ENCODE measurements around the gene STK32B.
"Not testable (repeated sequence)": the region's sequence is repeated elsewhere in the genome, so short reads cannot be mapped to it uniquely, and the experiment has no call there.

Gene STK32B

DNA sequence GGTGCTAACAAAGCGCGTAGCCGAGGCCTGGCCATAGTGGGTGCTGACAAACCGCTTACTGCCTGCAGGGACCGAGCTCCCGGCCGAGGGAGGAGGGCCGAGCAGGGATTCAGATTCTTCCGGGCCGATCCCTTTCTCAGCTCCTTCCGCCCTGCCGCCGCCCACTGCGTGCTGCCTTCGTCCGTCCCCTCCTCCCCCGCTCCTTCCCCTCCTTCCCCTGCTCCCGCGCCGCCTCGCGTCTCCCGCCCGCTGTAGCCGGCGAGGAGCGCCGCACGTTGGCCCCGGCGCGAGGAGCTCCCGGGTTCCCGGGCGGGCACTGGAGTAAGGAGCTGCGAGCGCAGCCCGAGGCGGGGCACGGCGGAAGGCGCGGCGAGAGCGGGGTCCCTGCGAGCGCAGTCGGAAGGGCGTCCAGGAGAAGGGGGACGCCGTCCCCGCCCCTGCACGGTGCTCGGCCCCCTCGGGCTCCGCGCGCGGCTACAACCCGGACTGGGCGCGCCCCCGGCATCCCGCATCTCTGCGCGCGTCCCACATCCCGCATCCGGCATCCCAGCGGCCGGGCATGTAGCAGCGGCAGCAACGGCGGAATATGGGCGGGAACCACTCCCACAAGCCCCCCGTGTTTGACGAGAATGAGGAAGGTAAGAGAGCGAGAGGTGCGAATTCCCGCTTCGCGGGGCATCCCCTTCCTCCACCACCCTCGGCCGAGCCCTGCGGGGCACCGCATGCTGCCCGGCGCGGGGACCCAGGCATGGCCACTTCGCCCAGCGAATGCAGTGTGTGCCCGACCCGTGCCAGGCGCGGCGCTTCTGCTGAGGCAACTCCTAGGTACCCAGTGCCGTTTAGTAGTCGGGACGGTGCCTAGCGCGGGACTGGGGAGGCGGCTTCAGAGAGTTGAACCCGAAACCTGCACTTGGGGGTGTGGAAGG lies at the start of gene STK32B:
Gene STK32B, plus strand, starts transcription at position 203 of the 926 bp plus-strand sequence.
- DNase-seq (ENCODE audit: low read depth in 3 of 3, low spot score in 1 of 3) = no peak

DNA sequence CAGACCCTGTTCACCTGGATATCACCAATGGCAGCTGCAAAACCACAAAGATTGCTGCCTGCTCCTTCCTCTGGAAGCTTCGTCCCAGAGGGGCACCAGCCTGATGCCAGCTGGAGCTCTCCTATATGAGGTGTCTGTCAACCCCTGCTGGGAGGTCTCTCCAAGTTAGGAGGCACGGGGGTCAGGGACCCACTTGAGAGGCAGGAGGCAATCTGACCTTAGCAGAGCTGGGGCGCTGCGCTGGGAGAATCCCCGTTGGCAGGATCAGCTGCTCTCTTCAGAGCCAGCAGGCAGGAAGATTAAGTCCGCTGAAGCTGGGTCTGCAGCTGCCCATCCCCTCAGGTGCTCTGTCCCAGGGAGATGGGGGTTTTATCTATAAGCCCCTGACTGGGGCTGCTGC lies 49.6 kb upstream of the STK32B start:
- DNase-seq (ENCODE audit: low read depth in 3 of 3, low spot score in 1 of 3) = not testable (repeated sequence)

DNA sequence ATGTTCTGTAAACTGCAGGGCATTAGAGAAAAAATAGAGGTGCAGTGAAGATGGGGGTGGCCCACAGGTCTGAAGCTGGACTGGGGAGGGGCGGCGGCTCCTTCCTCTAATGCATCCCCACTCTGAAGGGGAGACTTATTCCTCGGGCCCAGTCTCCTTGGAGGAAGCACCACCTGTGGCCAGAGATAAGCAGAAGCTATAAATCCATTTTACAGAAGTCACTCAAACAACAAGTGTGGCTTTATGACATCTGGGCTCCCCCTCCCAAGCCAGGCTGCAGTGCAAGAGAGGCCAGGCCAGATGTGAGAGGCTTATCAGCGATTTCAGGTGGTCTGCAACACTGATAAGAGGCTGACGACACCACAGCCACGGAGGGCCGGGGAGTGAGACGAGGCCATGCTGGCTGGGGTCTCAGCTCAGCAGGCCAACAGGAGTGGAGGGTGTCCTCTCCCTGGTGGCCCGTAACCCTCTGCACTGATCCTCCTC lies 47.9 kb upstream of the STK32B start:
- no peak for DNase-seq (ENCODE audit: low read depth in 3 of 3, low spot score in 1 of 3)

DNA sequence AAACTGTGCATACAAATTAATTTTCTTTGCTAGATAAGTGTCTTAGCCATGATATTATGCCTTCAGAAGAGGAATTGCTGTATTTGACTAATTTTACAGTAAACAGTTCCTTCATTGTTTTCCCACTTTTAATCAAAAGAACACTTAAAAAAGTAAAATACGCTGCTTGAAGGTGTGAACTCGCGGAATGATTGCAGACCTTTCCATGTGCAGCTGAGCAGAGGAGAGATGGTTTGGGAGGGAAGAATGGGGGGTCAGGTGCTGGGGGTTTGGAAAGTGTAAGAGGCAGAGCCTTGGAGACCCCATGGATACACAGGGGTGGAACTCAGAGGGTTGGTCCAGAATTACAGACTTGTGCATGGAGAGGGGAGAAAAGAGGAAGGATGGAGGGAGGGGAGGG lies 47.4 kb upstream of the STK32B start:
- no peak for DNase-seq (ENCODE audit: low read depth in 3 of 3, low spot score in 1 of 3)

DNA sequence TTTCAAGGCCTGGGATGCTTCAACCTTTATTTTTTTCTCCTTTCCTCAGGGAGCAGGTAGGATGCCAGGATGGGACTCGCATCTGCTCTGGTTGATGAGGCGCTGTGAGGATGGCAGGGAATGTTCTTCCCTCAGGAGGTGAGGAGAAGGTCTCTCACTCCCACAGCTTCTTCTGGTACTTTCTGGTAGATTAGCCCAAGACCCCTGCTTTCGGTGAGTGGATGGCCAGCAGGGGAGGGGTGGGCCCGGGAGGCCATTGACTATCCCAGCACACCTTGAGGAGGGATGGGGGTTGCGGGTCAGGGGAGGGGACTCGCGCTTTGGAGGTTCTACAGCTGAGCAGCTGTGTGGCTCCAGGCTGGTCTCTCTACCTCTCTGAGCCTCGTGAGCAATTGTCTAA lies 46.8 kb upstream of the STK32B start:
- no peak for DNase-seq (ENCODE audit: low read depth in 3 of 3, low spot score in 1 of 3)

DNA sequence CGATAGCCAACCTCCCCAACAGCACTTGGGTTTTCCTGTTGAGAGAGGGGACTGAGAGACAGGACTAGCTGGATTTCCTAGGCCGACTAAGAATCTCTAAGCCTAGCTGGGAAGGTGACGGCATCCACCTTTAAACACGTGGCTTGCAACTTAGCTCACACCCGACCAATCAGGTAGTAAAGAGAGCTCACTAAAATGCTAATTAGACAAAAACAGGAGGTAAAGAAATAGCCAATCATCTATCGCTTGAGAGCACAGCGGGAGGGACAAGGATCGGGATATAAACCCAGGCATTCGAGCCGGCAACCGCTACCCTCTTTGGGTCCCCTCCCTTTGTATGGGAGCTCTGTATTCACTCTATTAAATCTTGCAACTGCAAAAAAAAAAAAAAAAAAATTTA lies 44.3 kb upstream of the STK32B start:
- DNase-seq (ENCODE audit: low read depth in 3 of 3, low spot score in 1 of 3) = not testable (repeated sequence)

DNA sequence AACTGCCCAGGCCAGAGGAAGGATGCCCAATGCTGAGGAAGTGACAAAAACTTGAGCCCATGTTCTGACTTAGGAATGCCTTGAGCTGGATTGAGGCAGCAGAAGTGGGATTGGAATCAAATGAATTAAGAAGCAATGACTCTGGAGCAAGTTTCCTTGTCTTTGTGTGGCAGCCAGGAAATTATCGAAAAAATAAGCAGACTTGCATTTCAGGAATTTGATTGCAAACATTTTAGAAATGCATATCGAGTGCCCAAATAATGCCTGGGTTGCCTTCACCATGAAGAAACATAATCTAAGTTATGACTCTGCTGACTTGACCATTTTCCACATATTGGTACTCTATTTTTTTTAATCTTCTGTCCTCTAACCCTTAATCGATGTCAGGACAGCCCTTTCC lies 41.5 kb upstream of the STK32B start:
- DNase-seq (ENCODE audit: low read depth in 3 of 3, low spot score in 1 of 3) = no peak

DNA sequence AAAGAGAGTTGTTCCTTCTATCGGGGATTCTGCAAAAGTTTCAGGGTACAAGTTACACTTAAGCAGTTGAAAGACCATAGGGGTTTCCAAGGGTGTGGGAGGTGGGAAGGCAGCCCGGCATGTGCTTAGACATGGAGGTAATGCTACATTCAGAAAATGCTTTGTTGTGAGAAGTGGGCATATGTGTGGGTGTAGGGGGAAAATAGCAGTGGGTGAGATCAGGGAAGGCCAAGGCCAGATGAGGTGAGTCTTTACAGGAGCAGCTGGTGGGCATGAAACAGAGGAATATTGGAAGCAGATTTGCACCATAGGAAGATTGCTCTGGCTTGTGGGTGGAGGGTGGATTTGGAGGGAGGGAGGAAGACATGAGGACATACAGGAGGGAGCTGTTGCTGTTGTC lies 40.3 kb upstream of the STK32B start:
- no peak for DNase-seq (ENCODE audit: low read depth in 3 of 3, low spot score in 1 of 3)

DNA sequence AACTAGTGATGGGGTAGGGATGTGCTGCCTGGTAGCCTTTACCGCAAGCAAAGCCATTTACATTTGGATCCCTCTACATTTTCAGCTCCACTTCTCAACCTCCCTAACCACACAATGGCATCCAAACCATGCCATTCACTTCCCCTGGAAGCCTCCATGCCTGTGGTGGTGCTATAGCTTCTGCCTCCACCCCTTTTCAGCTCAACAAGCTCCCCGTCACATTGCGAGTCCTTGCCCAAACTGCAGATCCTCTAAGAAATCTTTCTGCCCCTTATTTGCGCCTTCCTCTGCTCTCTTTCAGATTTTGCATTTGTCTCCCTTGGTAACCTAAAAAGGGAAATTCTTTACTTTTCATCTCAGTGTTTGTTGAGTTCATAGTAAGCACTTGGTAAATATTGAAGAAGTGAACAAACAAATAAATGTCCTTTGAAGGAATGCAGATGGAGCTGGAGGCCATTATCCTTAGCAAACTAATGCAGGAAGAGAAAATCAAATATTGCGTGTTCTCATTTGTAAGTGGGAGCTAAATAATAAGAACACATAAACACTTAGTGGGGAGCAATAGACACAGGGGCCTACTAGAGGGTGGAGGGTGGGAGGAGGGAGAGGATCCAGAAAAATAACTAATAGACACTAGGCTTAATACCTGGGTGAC lies 38.9 kb upstream of the STK32B start:
- DNase-seq (ENCODE audit: low read depth in 3 of 3, low spot score in 1 of 3) = no peak

DNA sequence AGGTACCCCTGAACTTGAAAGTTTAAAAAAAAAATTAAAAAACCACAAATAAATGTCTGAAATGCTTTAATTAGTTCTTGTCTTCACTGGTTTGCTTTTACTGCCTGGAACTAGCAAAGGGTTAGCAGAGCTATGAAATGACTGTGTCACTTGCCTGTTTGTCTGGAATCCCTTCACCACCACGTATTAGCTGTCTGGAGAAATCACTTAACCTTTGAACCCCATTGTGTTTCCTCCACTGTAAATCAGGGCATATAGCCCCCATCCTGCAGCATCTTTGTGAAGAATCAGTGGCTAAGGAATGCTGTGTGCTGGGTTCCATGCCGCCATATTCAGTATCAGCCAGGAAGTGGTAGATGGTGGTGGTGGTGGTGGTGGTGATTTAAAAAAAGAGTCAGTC lies 38.3 kb upstream of the STK32B start:
- DNase-seq (ENCODE audit: low read depth in 3 of 3, low spot score in 1 of 3) = no peak

DNA sequence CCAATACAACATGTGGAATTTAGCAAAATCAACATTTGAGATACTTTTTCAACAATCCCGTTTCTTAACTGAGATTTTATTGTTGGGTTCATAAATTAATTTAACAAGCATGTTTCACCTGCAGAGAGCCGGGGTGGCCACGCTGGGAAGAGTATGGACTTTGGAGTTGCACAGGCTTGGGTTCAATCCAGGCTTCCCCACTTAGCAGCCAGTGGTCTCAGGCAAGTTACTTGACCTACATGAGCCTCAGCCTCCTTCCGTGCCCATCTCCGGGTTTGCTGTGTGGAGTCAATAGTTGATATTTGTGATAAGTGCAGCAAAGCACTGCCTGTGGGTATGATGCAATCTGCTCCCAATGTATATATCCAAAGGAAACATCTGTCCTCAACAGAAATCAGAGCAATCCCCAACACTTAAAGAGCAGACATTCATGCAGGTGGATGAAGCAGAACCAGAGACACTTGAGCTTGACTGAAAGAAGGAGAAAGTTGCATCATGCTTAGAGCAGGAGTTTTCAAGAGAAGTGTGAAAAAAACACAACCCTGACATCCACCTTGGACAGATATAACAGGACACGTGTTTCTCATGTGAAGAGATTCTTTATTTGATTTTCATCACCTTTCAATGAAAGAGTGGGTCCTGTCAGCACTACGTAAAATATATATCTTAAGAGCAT lies 37.1 kb upstream of the STK32B start:
- no peak for DNase-seq (ENCODE audit: low read depth in 3 of 3, low spot score in 1 of 3)

DNA sequence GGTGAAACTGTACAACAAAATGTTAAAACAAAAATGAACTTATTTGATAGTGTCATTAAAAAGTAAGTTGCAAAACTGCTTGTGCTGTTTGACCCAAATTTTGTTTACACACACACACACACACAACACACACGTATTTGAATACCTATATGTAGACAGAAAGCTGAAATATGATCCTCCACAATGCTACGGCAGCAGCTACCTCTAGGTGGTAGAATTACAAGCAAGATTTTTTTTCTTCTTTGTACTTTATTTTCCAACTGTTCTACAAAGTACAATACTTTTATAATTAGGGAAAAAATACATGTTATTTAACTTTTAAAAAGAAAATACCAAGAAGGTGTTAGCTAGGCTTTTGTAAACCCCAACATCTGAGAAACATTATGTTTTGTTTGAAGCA lies 33.2 kb upstream of the STK32B start:
- no peak for DNase-seq (ENCODE audit: low read depth in 3 of 3, low spot score in 1 of 3)

DNA sequence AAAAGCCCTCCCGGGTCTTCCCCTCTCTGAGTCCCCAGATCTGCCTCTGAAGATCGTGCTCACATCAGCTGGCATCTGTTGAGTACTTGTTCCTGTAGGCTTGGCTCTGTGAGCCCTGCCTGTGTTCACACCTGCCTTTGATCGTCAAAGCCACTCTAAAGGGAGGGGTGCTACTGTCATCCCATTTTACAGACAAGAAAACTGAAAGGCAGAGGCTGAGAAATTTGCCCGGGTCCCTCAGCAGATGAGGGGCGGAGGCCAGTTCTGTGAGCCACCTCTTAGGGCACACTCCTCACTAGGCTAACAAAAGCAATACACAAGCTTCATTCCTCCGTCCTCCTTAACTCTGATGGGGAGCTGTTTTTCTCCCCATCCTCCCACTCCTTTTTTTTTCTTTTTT lies 32.7 kb upstream of the STK32B start:
- no peak for DNase-seq (ENCODE audit: low read depth in 3 of 3, low spot score in 1 of 3)

DNA sequence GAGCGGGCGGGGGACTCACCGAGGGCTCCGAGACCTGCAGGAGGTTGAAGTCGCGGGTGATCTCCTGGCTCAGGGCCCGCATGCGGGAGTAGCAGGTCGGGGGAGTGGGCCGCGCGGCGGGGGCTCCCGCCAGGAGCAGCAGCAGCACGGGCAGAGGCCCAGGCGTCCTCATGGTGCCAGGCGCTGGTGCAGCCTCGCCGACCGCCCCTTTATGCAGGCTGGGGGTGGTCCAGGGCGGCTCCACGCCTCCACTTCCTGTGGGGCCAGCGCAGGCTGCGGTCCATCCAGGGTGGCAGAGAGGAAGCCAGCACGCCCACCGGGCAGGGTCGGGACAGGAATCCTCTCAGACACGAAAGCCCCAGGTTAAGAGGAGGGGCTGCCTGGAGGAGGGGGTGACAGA lies 32.0 kb upstream of the STK32B start, which contains the start of gene CYTL1:
Gene CYTL1, minus strand, starts transcription at position 185 of the 400 bp plus-strand sequence. Its CDS starts 13 bp downstream, at position 172.
- DNase-seq (ENCODE audit: low read depth in 3 of 3, low spot score in 1 of 3) = no peak

DNA sequence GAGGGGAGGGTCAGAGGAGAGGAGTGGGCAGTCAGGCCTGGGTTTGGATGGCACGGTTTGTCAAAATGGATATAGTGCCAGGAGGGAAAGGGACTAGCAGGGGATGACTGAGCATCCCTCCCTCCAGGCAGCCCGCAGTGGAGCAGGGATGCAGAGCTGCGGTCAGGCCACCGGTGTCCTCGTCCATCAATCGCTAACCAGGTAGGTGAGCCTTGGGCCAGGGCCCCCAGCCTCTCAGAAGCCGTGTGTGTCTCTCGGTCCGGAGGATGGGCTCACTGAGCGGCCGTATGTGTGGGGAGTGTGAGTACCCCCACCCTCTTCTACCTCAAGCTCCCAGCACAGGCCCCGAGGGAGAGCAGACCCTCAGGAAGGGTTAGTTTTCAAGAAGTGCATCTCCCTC lies 31.5 kb upstream of the STK32B start:
- no peak for DNase-seq (ENCODE audit: low read depth in 3 of 3, low spot score in 1 of 3)

DNA sequence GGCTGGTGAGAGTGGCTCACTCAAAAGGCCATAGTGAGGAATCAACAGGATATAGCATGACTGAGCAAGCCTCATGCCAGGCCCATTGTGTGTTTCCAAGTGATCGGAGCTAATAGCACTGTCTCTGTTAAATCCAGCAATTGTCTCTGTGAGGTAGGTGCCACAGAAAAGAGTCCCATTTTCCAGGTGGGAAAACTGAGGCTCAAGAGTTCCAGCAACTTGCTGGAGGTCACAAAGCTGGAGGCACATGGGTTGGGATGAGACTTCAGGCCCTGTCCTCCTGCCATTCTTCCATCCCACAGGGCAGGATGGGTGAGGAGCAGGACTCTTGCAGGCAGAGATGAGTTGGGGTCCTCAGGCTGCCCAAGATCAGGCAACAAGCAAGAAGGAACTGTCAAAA lies 30.9 kb upstream of the STK32B start:
- no peak for DNase-seq (ENCODE audit: low read depth in 3 of 3, low spot score in 1 of 3)

DNA sequence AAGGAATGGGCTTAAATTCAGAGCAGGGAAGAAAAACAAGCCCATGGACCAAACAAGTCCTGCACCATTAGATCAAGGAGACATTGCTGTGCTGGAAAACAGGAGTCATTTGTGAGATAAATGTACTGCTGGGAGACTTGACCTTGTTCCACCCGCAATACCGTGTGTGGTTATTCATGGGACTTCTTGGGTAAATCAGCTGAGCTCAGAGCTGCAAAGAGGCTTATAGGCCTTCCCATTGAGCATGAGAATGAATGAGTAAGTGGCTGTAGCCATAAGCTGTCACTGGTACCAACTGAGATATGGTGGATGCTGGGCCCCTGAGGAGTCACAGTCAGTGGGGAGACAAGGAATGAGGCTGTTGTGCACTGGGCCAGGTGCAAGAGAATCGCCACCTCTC lies 29.7 kb upstream of the STK32B start:
- no peak for DNase-seq (ENCODE audit: low read depth in 3 of 3, low spot score in 1 of 3)

DNA sequence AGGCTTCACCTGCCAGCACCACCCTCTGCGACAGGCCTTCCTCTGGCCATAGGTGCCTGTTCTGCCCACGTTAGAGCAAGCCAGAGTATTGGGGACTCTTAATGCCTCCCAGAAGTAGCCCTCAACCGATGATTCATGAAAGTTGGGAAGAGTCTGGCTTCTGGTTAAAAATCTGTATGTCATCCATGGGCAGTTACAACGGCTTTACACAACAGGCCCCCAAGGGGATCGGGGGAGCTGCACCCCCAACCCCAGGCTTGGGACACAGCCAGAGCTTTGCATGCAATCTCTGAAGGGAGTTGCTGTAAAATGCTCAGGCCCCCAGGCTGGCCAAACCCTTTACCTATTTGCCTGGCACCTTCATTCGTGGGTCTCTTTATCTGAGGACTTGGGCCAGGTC lies 26.6 kb upstream of the STK32B start:
- no peak for DNase-seq (ENCODE audit: low read depth in 3 of 3, low spot score in 1 of 3)

DNA sequence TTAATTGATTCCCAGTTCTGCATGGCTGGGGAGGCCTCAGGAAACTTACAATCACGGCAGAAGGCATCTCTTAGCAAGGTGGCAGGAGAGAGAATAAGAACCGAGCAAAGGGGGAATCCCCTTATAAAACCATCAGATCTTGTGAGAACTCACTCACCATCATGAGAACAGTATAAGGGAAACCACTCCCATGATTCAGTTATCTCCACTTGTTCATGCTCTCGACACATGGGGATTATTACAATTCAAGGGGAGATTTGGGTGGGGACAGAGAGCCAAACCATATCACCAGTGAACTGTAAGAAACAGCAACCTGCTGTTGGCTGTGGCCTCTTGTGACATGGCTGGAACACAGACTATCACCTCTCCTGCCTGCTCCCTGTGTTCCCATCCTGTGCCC lies 24.9 kb upstream of the STK32B start:
- no peak for DNase-seq (ENCODE audit: low read depth in 3 of 3, low spot score in 1 of 3)

DNA sequence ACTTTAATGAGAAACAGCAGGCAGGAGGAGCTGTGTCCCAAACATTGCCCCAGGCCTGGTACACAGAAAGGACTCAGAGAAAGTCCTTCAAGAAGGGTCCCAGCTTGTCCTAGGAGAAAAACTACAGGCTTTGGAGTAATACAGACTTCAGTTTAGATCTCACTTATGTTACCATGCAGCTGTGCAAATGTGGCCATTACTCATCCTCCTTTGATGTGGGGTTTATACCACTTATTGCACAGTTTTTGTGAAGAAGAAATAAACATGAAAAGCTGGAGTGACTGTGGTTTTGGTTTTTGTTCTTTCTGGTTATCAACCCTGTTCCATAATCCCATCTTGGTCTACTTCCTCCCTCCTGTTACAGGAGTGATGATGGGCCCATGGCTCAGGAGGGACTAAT lies 23.9 kb upstream of the STK32B start:
- no peak for DNase-seq (ENCODE audit: low read depth in 3 of 3, low spot score in 1 of 3)

DNA sequence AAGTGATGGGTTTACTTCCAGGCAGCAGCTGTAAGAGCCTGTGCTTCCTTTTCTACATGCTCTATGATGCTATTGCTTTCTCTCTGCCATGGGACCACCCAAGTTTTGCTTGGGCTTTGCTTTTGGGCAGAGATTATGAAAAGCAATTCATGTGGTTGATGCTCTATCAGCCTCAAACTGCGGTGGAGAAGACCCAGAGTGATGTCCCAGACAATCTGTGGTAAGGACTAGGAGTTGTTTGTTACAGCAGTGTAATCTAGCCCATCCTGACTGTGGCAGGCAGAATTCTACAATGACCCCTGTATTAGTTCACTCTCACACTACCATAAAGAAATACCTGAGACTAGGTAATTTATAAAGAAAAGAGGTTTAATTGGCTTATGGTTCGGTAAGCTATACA lies 22.8 kb upstream of the STK32B start:
- DNase-seq (ENCODE audit: low read depth in 3 of 3, low spot score in 1 of 3) = no peak

DNA sequence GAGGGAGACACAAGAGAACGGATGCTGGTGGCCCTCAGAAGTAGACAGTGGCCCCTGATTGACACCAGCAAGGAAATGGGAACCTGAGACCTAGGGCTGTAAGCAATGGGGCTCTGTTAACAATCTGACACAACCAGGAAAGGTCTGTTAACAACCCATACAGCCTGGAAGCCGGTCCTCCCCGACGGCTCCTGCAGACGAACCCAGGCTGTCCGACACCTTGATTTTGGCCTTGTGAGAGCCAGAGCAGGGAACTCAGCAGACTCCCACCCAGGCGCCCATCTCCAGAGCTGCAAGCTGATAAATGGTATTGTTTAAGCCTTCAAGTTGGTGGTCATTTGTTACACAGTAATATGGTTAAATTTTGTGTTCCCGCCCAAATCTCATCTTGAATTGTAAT lies 21.8 kb upstream of the STK32B start:
- no peak for DNase-seq (ENCODE audit: low read depth in 3 of 3, low spot score in 1 of 3)

All from stimulated activated CD4-positive, alpha-beta T cell treated with anti-CD3 and anti-CD28 coated beads, TNF-alpha, amount 100 ng/mL, for 1 hour (primary cell).